Tongue (tissue), 2 donors: ENCODE measurements around the gene ZNF503. TPM values are rescaled to one million over a fixed set of nuclear protein-coding genes. Genes with fewer than 3 reads are reported as not detected.

Source experiments
- DNase-seq: peaks from one replicate; pipeline ENCODE4 v3.0.0-alpha.2; 2015
- total RNA-seq: library from RNA; depleted of rRNA; stranded (reverse); fragments of >200 nt; gene quantifications from one replicate; pipeline ENCODE4 v1.2.3, GENCODE V29; 2014

ZNF503 gene
- total RNA-seq, 1 donor from 2014 or later, result 12.6 TPM

DNA sequence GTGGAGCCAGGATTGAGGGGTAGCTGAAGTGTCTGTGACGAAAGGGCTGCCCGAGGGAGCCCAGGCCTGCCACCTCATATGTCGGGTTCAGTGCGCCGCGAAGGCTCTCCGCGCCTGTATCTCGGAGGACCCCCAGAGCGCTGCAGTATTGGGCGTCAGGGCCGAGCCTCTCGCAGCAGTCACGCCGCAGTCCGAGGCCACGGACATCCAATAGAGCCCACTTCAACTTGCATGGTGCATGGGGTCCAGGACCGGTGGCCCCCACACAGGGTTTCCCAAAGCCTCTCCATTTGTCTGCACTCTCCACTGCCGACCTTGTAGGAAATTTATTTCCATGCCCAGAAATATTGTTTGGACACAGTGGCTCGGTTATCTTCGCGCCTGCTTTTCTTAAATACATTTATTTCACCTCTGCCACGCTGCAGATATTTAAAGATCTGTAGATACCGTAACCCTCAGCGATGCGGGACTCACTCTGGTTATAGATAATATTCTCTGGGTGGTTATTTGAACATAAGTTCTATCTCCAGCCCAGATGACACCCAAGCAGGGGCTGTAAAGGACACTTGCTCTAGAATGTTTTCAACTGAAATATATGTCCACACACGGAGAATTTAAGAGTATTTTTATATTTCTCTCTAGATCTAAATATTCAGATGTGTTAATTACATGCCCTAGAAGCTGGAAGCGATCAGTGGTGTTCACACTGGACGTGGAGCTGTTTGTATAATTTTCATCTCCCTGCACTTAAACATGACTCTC is 5.1 kb upstream of the ZNF503 start:
- DNase-seq, result peak; percentile 16

DNA sequence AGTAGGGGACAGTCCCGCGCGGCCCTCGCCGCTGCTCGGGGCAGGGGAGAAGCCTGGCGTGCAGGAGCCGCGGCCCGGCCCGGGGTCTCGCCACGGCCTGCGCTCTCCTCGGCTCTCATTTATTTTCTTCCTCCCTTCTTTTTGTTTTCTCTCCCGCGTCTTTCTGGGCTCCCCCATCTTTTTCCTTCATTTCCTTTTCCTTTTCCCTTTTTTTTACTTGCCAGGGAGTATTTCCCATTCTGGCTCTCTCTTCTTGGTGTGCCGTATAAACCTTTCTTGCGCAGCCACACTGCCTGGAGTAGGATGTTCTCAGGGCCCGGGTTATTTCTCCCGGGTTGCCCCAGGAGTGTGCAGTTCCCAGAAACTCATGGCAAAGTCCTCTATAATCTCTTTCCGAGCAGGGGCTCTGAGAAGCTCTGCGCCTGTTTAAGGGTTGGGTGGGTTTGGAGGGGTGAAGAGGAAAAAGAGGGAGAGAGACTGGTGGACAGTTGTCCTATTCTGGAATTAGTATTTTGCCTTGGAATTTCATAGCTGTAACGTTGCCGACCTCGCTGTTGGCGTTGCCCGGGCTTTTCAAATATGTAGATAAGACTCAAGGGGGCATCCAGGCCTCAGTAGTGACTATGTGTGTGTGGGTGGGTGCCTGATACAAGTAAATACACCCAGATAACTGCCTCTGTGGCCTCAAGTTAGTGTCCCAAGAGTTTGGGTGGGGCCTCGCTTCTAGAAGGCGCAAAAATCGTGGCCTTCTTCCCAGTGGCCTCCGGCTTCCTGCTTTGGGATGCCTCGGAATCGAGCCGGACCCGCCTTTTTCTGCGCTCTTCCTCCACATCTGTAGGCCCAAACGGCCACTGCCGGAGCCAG is 4.3 kb upstream of the ZNF503 start:
- peak; percentile 37 for DNase-seq

DNA sequence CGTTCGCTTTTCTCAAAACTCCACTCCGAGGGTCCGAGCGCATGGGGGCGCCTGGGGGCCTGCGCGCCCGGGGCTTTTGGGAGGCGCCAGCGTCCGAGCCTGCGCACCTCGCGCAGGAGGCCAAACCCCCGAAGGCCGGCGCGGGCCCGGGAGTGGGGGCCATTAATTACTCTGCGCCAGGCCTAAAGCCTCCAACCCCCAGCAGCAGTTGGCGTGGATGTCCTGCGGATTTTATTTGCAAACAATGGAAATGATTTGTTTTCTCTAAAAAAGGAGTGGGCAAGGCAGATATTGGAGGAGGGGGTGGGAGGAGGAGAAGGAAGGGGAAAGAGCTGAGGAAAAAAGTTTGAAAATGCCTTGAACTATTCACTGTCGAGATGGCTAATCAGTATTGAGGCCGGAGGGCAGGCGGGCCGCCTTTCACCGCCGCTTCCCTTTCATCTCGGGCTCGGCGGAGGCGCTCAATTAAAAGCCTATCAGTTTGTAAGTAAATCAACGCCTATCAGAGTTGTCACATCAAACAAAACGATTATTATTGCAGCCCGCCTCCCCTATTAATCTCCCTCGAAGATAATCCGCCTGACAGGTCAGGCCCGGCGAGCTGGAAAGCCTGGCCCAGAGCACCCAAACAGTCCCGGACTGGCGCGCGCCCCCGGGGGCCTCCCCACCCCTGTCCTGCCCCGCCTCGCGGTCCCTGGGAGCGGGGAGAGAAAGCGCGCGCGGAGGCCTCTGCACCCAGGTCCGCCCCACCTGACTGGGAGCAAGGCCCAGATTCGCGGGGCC is 3.4 kb upstream of the ZNF503 start:
- DNase-seq, result peak; percentile 65

DNA sequence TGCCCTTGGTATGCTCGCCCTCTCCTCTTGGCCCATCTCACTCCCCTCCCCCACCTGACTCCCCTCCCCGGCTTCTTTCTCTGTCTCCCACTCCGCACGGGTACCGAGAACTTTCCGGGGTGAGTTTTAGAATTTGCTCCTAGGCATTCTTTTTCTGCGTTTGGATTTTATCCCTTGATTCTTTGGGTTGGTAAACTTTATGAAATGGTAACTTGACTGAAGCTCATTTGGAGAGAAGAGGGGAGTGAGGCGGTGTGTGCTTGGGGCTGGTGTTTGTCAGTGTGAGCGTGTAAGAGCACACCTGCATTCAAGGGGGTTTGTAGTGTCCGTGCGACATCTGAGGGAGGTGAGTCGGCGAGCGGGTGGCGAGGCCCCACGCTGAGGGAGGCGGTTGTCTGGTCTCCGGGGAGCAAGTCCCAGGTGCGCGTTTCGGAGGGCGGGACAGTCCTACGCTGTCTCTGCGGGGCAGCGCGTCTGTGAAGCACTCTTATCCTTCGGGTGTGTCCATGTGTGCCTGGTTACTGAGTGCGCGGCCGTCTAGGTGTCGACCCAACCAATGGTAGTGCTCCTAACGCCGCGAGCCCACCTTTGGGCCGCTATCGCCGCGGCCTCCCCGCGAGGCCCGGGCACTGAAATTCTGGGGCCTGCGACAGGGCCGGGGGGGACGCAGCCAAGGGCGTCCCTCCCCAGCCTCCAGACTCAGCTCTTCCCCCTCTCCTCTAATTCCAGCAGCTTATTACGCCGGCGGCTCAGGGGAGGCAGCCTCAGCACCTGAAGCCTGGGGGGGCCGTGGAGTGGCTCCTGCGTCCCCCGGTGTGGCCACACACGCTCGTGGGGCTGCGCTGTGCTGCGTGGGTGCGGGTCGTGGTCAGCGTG is 2.6 kb upstream of the ZNF503 start:
- DNase-seq, result peak; percentile 38

DNA sequence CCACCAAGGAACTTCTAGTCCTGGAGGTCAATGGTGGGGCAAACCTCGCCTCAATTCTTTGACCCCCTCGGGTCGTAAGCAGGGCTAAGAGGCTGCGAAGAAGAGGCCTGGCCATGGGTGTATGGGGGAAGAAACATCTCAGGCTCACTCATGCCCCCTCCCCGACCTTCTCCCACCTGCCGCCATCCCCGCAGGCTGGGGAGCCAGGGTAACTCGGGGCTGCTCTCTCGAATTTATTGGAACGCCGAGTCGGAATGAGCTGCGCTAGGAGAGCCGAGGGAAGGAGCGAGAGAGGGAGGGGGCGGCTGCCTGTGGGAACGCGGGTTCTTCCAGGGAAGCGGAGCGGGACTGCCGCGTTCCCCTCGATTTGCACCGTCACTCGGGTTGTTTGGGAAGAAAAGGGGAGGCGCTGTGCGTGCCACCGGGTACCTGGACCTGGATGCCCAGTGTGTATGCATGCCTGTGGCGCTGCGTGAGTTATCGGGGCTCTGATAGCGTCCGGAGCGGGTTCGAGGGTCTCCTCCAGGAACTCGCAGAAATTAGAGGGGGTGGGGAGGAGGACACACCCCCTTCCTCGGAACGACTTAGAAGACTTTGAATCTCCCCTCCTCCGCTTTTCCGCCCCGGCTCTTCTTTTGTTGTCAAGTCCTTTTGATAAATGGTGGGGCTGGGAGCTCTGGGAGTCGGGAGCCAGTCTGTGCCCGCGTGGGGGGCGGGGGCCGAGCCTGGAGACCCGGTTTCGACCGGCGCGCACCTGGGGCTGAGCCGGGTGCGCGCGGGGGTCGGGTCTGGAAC is 1.8 kb upstream of the ZNF503 start:
- peak; percentile 66 for DNase-seq

DNA sequence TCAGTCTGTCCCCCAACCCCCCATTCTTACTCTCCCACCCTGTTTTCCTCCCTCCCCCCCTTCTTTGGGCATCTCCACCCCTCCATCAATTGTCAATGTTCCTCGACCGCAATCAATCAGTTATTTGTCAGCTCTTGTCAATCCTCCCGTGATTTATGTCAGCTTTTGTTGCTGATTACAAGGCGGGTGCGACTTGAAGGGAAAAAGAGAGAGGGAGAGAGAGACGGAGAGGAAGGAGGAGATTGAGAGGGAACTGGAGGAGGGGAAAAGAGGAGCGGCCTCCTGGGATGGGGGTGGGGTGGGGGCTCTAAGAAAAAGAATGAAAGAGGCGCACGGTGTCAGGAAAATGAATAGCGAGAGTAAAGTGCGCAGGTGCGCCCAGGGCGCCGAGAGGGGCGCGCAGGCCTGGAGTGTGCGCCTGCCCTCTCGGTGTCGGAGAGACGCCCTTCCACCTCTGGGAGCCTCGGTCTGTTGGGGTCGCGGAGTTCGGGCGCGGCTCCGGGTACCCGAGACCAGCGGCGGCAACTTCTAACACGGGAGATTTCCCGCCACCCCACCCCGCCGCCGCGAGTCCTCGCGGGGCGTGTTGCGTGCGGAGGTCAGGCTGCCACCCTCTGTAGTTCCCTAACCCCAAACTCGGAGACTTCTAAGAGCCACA is 1.1 kb upstream of the ZNF503 start:
- DNase-seq, result peak; percentile 85

DNA sequence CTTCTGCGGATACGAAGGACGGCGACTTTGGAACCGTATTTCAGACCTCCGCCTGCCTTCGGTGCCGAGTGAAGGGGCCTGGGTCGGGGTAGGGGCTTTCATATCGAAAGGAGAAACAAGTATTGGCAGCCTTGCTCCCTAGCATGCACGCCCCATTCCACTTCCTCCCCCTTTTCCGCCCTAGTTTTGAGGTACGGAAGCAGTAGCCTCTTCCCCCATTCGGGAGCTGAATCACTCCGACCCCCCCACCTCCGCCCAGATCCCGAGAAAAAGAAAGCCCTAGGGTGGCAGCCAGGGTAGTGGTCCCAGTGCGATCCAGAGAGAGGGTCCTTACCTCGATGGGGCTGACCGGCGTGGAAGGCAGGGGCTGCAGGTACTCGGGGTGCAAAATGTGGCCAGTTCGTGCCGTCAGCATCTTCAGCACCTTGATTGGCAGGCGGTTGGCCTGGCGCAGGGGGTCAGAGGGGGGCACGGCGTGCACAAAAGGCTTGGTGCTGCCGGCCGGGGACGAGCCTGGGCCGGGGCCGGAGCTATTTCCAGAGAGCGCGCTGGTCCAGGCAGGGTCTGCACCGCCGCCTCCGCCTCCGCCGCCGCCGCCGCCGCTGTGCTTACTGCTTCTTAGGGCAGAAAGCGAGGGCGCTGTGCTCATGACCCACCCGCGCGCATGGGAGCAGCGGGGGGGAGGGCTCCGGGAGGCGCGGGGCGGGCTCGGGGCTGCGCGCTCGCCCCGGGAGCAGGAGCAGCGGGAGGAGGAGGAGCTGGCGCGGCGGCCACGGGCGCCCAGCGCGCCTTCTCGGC is 594 bp downstream of the ZNF503 start:
- peak; percentile 38 for DNase-seq

DNA sequence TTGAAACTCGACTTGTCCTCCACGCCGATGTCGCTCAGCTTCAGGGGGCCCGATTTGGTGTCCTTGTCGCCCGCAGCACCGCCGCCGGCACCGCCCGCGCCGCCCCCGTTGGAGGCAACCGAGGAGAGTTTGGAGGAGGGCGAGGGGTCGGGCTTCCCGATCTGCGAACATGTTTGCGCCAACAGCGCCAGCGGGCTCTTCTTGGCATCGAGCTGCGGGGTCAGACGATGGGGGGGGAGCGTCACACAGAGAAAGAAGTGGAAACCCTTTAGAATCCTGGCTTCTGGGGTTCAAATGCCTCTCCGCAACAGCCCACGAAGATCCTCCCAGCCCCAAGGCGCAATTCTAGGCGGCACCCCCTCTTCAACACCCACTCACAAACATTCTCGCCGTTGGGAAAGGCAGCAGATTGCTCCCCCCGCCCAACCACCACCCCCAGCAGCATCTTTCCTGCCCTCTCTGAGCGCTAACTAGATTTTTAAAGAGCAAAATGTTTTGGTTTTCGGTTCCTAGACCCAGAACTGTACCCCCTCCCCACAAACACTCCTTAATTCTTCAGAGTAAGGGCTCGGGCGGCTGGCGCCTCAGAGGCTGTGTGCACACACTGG is 1.3 kb downstream of the ZNF503 start:
- peak; percentile 41 for DNase-seq

DNA sequence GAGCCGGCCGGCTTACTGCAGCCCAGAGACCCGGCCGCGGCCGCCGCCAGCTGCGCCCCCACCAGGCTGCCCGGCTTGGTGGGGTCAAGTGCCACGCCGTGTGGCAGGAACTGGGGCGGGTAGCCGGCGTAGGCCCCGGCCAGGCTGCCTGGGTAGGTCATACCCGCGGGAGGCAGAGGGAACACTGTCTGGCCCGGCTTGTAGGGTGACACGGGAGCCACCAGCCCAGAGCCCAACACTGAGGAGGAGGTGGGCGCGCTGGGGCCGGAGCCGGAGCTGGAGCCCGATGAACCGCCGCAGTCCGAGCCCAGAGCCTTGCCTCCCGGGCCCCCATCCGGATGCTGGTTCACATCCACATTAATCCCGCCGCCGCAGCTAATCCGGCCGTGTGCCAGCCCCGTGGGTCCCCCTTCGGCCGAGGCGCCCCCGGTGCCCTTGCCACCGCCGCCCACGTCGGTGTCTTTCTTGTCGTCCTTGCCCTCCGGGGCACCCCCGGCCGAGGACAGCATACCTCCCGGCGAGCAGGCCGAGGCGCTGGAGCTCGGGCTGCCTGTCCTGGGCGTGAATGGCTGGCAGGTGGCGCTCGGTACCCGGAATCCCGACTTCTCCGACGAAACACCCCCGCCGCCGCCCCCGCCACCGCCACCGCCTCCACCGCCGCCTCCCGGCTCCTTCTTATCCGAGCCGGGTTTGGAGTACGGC is 2.0 kb downstream of the ZNF503 start:
- peak; percentile 83 for DNase-seq

DNA sequence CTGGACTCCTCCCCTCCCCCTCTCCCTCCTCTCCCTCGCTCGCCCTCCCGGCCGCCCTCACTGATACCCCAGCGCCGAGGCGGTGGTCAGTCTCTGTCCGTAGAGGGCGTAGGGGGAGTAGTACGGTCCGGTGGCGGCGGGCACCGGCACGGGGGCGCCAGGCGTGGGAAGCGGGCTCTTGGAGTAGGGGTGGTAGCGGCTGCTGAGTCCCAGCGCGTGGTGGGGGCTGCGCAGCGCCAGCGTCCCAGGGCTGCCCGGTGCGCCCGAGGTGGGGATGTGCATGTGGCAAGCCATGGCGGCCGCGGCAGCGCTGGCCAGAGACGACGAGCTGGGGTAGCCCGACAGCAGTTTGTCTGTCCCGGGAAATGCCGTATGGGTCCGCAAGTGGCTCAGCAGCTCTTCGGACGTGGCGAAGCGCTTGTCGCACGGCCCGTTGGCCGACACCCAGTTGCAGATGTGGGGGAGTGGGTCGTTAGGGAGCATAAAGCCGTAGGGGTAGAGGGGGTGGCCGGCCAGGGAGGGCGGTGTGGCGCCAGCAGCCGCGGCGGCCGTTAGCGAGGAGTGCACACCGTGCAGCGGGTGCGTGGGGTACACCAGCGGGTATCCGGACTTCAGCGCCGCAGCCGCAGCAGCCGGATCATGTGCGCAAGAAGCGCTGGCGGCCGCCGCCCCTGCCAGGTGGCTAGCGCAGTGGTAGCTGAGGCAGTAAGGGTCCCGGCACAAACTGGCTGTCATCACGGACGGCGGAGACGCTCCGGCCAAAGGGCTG is 2.7 kb downstream of the ZNF503 start:
- peak; percentile 31 for DNase-seq

DNA sequence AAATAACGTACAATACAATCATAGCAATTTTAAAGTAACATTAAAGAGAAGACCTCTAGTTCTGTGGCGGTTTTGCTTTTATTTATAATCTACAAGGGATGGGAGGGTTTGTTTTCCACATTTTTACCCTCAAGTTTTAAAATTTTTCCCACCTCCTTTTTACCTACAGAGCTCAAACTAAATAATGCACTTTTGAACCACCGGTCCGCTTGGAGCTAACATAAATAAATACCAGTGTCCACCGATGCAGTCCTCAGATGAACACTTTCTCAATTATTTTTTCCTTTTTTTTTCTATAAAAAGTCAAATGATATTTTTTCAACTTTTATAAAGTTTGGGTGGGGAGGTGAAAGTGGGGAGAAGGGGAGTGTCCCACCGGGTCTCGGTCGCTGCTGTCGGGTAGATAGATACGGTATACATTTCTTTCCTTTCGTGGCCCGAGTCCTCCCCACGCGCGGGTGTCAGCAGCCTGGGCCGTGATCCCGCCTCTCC is 3.3 kb downstream of the ZNF503 start:
- DNase-seq, result no peak

DNA sequence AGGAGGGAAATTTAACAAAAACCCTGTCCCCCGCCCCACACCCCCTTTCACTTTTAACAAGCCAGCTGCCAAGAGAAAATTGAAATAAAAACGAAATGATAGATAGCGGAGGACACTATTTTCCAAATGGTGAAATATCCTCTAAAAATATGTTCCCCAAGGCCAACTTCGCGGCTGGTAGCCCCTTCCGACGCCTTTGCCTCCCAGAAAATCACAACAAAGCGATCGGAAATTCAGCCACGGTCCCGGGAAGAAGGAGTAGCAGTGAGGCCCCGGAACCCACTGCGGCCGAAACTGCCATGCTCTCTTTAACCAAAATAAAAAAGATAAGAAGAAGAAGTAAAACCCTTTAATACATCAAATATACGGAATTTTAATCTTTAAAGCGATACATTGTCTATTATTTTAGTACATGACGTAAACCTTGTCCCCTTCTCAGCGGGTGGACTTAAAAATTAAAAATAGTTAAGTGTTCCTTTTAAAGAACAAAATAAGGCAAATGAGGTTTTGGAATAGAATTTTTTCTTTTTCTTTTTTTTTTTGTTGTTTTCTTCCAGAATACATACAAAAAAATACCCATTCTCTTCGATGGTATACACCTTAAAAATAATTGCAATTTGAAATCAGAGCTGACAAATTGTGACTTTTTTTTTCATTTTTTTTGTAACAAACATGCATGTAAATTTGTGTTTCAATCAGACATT is 3.9 kb downstream of the ZNF503 start:
- DNase-seq, result peak; percentile 39

DNA sequence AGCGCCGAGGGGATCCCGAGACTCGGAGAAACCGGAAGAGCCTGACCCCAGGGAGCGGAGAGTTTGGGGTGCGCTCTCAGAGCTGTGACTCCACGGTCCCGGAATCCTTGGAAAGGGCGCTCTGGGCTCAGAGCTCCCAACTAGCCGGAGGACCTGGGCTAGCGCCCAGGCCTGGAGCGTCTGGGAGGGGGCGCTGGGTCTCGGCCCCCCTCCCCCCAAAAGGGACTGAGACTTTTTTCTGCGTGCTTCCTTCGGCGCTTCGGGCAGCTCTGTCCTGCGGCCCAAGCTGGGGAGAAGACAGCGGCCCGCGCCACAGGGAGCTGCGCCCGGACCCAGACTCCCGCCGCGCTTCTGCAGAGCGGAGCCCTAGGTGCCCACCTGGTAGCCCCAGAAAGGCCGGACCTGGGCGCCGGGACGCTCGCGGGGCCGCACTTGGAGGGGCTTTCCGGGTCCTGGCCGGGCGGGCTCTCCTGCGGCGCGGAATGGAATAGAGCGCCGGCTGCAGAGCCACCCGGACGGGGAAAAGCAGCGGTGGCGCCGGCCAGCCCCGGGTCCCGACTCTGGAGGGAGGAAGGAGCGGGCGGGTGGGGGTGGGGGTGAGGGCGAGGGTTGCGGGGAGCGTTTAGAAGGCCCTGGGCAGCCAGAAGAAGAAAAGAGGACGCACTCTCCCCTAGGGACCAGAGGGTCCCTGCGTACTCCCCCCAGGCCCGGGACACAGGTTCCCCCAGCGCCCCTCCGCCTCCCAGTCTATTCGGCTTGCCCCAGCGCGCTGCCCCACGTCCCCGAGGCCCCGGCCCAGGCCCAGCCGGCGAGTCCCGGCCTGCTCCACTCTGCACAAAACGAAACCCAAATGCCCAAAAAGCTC is 4.7 kb downstream of the ZNF503 start:
- DNase-seq, result peak; percentile 46

DNA sequence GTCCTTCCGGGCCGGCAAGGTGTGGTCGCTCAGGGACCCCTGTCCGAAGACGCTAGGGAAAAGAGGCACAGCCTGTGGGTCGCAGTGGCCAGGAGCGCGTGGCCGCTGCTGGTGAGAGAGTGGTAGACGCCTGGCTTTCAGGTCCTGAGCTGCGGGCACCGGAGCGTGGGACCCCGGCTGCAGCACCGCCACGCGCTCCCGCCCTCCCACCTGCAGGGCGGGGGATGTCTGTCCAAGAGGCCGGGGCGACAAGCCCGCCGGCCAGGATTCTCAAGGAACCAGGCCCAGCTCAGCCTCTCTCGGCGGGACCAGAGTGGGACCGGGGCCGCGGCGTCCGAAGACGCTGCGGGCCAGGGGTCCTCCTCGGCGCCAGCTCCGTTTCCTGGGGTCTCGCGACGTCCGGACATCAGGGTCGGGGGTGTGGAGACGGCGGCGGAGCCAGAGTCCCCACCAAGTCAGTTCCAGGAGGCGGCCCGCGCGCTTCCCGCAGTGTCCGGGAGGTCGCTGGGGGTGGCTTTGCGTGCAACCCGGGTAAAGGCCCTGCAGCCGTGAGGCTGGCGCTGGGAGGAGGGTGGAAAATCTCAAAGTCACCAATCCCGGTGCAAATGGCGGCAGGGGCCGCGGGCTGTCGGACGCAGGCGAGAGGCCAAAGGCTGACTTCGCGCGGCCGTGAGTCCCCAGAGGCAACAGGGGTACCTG is 5.5 kb downstream of the ZNF503 start:
- DNase-seq, result peak; percentile 35
